IMR-90 (cell line): Measurements from ENCODE around the gene ARHGAP24. TPM values are rescaled to one million over a fixed set of nuclear protein-coding genes. Genes with fewer than 3 reads are reported as not detected.

Experiments used
- ATAC-seq: fragments of 200-7000 bp; cut with Tn5 transposase; 2 replicates; pipeline ENCODE4 v1.9.1; 2020; ENCODE audit warnings: low read depth, mild to moderate bottlenecking, moderate library complexity
- BruUV-seq: library from RNA; stranded (reverse); fragments of 400-500 nt; replicated peaks from 2 replicates; lab custom pipeline; 2021; lab: Mats Ljungman, UMichigan
- CTCF ChIA-PET: fragments of 300-600 bp; formaldehyde crosslinking; extraction: SDS; loops from one replicate; lab custom pipeline; 2021; ENCODE audit warnings: antibody characterized with exemption; lab: Yijun Ruan, JAX
- POLR2A ChIA-PET: fragments of 300-600 bp; sonication (Branson Sonifier 250); formaldehyde crosslinking; loops from one replicate; lab custom pipeline; 2022; ENCODE audit warnings: antibody characterized with exemption; ENCODE audit not compliant: unreplicated experiment; lab: Charles Lee
- DNase-seq: peaks from one replicate; pipeline ENCODE4 v3.0.0; 2013
- H2AFZ ChIP-seq: replicated peaks from 2 replicates; pipeline ENCODE3; 2013; ENCODE audit warnings: low read length, mild to moderate bottlenecking; ENCODE audit not compliant: poor library complexity
- H2AK5ac ChIP-seq: 2 replicates; pipeline ENCODE4 v1.6.1; 2013; ENCODE audit warnings: low read depth, low read length, inconsistent platforms
- H2AK9ac ChIP-seq: replicated peaks from 2 replicates; pipeline ENCODE3; 2013; ENCODE audit warnings: mild to moderate bottlenecking, low read depth, low read length, moderate library complexity; ENCODE audit not compliant: poor library complexity
- H2BK120ac ChIP-seq: 2 replicates; pipeline ENCODE4 v1.6.1; 2013; ENCODE audit warnings: low read depth, low read length, inconsistent platforms
- H2BK15ac ChIP-seq: 3 replicates; pipeline ENCODE4 v1.6.1; 2013; ENCODE audit warnings: low read depth, low read length, inconsistent platforms
- H2BK20ac ChIP-seq: 2 replicates; pipeline ENCODE4 v1.6.1; 2013; ENCODE audit warnings: low read depth, mild to moderate bottlenecking, inconsistent platforms, low read length, moderate library complexity
- H2BK5ac ChIP-seq: 2 replicates; pipeline ENCODE4 v1.6.1; 2013; ENCODE audit warnings: mild to moderate bottlenecking, low read depth, low read length, inconsistent platforms; ENCODE audit not compliant: poor library complexity, severe bottlenecking
- H3K14ac ChIP-seq: replicated peaks from 2 replicates; pipeline ENCODE4 v1.6.1; 2013; ENCODE audit warnings: low read depth, low read length, inconsistent platforms
- H3K18ac ChIP-seq: 2 replicates; pipeline ENCODE4 v1.6.1; 2013; ENCODE audit warnings: low read depth, low read length, control low read depth
- H3K23ac ChIP-seq: 2 replicates; pipeline ENCODE4 v1.6.1; 2013; ENCODE audit warnings: low read depth, low read length, inconsistent platforms
- H3K27ac ChIP-seq: 2 replicates; pipeline ENCODE4 v1.5.1; 2013; ENCODE audit warnings: mild to moderate bottlenecking, control low read depth, low read length; ENCODE audit not compliant: insufficient read depth
- H3K27me3 ChIP-seq: 2 replicates; pipeline ENCODE4 v1.6.1; 2013; ENCODE audit warnings: low read length; ENCODE audit not compliant: control insufficient read depth, insufficient read depth
- H3K36me3 ChIP-seq: 2 replicates; pipeline ENCODE4 v1.6.1; 2013; ENCODE audit warnings: low read length, mixed read lengths; ENCODE audit not compliant: control insufficient read depth, insufficient read depth
- H3K4ac ChIP-seq: 2 replicates; pipeline ENCODE4 v1.6.1; 2013; ENCODE audit warnings: low read depth, low read length, inconsistent platforms
- H3K4me1 ChIP-seq: 2 replicates; pipeline ENCODE4 v1.6.1; 2013; ENCODE audit warnings: low read length, mixed read lengths; ENCODE audit not compliant: control insufficient read depth, insufficient read depth
- H3K4me2 ChIP-seq: 2 replicates; pipeline ENCODE4 v1.6.1; 2013; ENCODE audit warnings: low read depth, mild to moderate bottlenecking, control low read depth, low read length, moderate library complexity
- H3K4me3 ChIP-seq: 2 replicates; pipeline ENCODE4 v1.5.1; 2013; ENCODE audit warnings: low read depth, mild to moderate bottlenecking, control low read depth, low read length, moderate library complexity; ENCODE audit not compliant: insufficient read depth
- H3K56ac ChIP-seq: 2 replicates; pipeline ENCODE4 v1.6.1; 2013; ENCODE audit warnings: low read length, inconsistent platforms; ENCODE audit not compliant: insufficient read depth; ENCODE audit errors: extremely low read depth
- H3K79me1 ChIP-seq, 2 experiments: 2 replicates each; pipeline ENCODE4 v1.6.1; 2013; ENCODE audit warnings: low read length in 2 of 2, inconsistent platforms in 1 of 2, low read depth in 1 of 2
- H3K9ac ChIP-seq: 2 replicates; pipeline ENCODE4 v1.6.1; 2013; ENCODE audit warnings: low read depth, low read length, control low read depth
- H3K9me1 ChIP-seq: 2 replicates; pipeline ENCODE4 v1.6.1; 2013; ENCODE audit warnings: low read length, inconsistent platforms; ENCODE audit not compliant: insufficient read depth
- H3K9me3 ChIP-seq: 2 replicates; pipeline ENCODE4 v1.6.1; 2013; ENCODE audit warnings: low read length; ENCODE audit not compliant: control insufficient read depth, insufficient read depth
- H4K20me1 ChIP-seq: 2 replicates; pipeline ENCODE4 v1.6.1; 2013; ENCODE audit warnings: low read length, inconsistent platforms; ENCODE audit not compliant: insufficient read depth
- H4K5ac ChIP-seq: 2 replicates; pipeline ENCODE4 v1.6.1; 2013; ENCODE audit warnings: mild to moderate bottlenecking, low read depth, low read length, control low read depth
- H4K8ac ChIP-seq, 2 experiments: 2 replicates each; pipeline ENCODE4 v1.6.1; 2013; ENCODE audit warnings: low read depth in 2 of 2, low read length in 2 of 2, control low read depth in 1 of 2, inconsistent platforms in 1 of 2
- H4K91ac ChIP-seq: 2 replicates; pipeline ENCODE4 v1.6.1; 2013; ENCODE audit warnings: low read depth, low read length, inconsistent platforms; ENCODE audit not compliant: insufficient read depth
- BHLHE40 ChIP-seq: fragments of 150-350 bp; IDR thresholded peaks from 2 replicates; pipeline ENCODE4 v1.6.1; 2016; ENCODE audit warnings: mild to moderate bottlenecking, low read depth, low read length
- CEBPB ChIP-seq: IDR thresholded peaks from 2 replicates; pipeline ENCODE4 v1.6.1; 2012; ENCODE audit warnings: low read depth, low read length, improper control_type of control experiment
- CHD1 ChIP-seq: IDR thresholded peaks from 2 replicates; pipeline ENCODE4 v1.6.1; 2012; ENCODE audit warnings: low read depth, low read length, improper control_type of control experiment
- FOS ChIP-seq: fragments of 150-350 bp; IDR thresholded peaks from 2 replicates; pipeline ENCODE4 v1.6.1; 2016; ENCODE audit warnings: low read depth, low read length
- MAFK ChIP-seq: IDR thresholded peaks from 2 replicates; pipeline ENCODE4 v1.6.1; 2012; ENCODE audit warnings: low read depth, low read length, improper control_type of control experiment
- MAZ ChIP-seq: IDR thresholded peaks from 2 replicates; pipeline ENCODE4 v1.6.1; 2012; ENCODE audit warnings: low read depth, mild to moderate bottlenecking, low read length, improper control_type of control experiment, moderate library complexity, borderline replicate concordance
- MXI1 ChIP-seq: IDR thresholded peaks from 2 replicates; pipeline ENCODE4 v1.6.1; 2012; ENCODE audit warnings: low read depth, mild to moderate bottlenecking, low read length, moderate library complexity, borderline replicate concordance
- NFE2L2 ChIP-seq: fragments of 150-350 bp; IDR thresholded peaks from 2 replicates; pipeline ENCODE4 v1.6.1; 2016; ENCODE audit warnings: low read depth, mild to moderate bottlenecking, low read length
- POLR2A ChIP-seq: IDR thresholded peaks from 2 replicates; pipeline ENCODE4 v1.6.1; 2012; ENCODE audit warnings: mild to moderate bottlenecking, low read depth, low read length
- RAD21 ChIP-seq: IDR thresholded peaks from 2 replicates; pipeline ENCODE4 v1.6.1; 2012; ENCODE audit warnings: low read length, improper control_type of control experiment
- RCOR1 ChIP-seq: IDR thresholded peaks from 2 replicates; pipeline ENCODE4 v1.6.1; 2012; ENCODE audit warnings: mild to moderate bottlenecking, low read length, improper control_type of control experiment; ENCODE audit not compliant: insufficient replicate concordance
- RFX5 ChIP-seq: IDR thresholded peaks from 2 replicates; pipeline ENCODE4 v1.8.0; 2012; ENCODE audit warnings: low read depth, mild to moderate bottlenecking, low read length, moderate library complexity
- SMC3 ChIP-seq: fragments of 150-350 bp; IDR thresholded peaks from 2 replicates; pipeline ENCODE4 v1.6.1; 2016; ENCODE audit warnings: low read depth, mild to moderate bottlenecking, antibody characterized with exemption, low read length, moderate library complexity
- WGBS, 2 experiments: methylation state at CpG; one replicate each; pipeline versions ENCODE4 v1.1.5 to v1.1.7; 2013; ENCODE audit warnings: missing lambda C conversion rate in 2 of 2; ENCODE audit not compliant: insufficient read length in 1 of 2; ENCODE audit errors: extremely low coverage in 2 of 2; 5-methylcytosine and 5-hydroxymethylcytosine counted together
- dilution Hi-C: fragments of 300-500 bp; cut with HindIII; formaldehyde crosslinking; loops from one replicate; pipeline ENCODE4 v1.14.3; 2018; ENCODE audit warnings: low sequenced_read_pairs; ENCODE audit not compliant: unreplicated experiment
- in situ Hi-C: fragments of 300-500 bp; cut with MboI; formaldehyde crosslinking; loops from 3 replicates; pipeline ENCODE4 v1.14.3; 2019; ENCODE audit warnings: low sequenced_read_pairs, inconsistent platforms, mixed read lengths
- intact Hi-C: fragments of 100-400 bp; cut with micrococcal nuclease; formaldehyde crosslinking; loops from 2 replicates; pipeline ENCODE4 v1.10.0; 2022
- polyA plus RNA-seq, 3 experiments: library from polyadenylated mRNA; depleted of rRNA; stranded (reverse); fragments of >200 nt; gene quantifications; 2 replicates each; pipeline ENCODE4 v1.2.3, GENCODE V29; 2012; ENCODE audit warnings: low replicate concordance in 1 of 3
- total RNA-seq: library from RNA; depleted of rRNA; stranded (reverse); fragments of >200 nt; gene quantifications from 2 replicates; pipeline ENCODE4 v1.2.3, GENCODE V29; 2012
- TF ChIP-seq, protein P1 (sequence below): fragments of 150-350 bp; IDR thresholded peaks from 2 replicates; pipeline ENCODE4 v1.6.1; 2017; ENCODE audit warnings: mild to moderate bottlenecking, antibody characterized with exemption, low read length, low read depth
- TF ChIP-seq, protein P2 (sequence below): conservative IDR thresholded peaks from 2 replicates; pipeline ENCODE4 v1.5.1; 2012; ENCODE audit warnings: mild to moderate bottlenecking, low read depth, low read length, improper control_type of control experiment
- TF ChIP-seq, protein P3 (sequence below): fragments of 150-350 bp; IDR thresholded peaks from 2 replicates; pipeline ENCODE4 v1.6.1; 2016; ENCODE audit warnings: low read depth, mild to moderate bottlenecking, low read length, moderate library complexity, borderline replicate concordance

ARHGAP24 gene
- total and polyA plus RNA-seq, 2 of the 4 experiments (the other 2 are of a cell fraction) = 11.9 to 24.0 TPM

DNA sequence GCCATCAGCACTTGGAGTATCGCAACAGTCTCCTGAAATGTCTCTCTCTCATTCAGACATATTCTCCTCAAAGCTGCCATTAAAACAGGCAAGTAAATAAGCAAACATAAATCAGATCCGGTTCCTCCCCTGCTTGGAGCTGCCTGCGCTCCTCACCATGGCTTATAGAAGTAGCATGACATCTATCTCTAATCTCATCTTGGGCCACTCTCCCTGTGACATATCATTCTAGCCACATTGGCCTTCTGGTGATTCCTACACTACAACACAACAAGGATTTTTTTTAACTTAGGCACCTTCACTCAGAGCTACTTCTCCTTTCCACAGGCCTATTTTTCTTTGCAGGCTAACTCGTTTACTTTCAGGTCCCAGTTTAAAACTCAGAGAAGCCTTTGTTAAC lies 387.9 kb downstream of the ARHGAP24 start:
- intact Hi-C loops = no loop called here

More for the DNA sequence above, 387.9 kb downstream of the ARHGAP24 start:
- H3K4me1 ChIP-seq = peaks cover 4% of the 10 kb centered on the region; the same call in 1 of the 2 replicates
- no peak overlapping the region for H3K23ac ChIP-seq
- H4K20me1 ChIP-seq = peaks cover 3% of the 10 kb centered on the region; the same call in 1 of the 2 replicates
- no peaks in the 10 kb centered on the region for H3K27me3 ChIP-seq
- H4K91ac ChIP-seq = no peak overlapping the region
- no TSS peak for BruUV-seq
- peaks cover 8% of the 10 kb centered on the region for H3K9me1 ChIP-seq
- CTCF ChIA-PET = no interaction called here
- WGBS, 2 experiments = no CpG with 5 or more reads among the region's 4 CpGs
- H4K5ac ChIP-seq = no peak overlapping the region
- H3K4ac ChIP-seq = no peak overlapping the region
- H3K79me1 ChIP-seq = peaks cover 15 to 48% of the 10 kb centered on the region in 2 experiments; a peak in 3 of 4 replicates
- H3K27ac ChIP-seq = no peak overlapping the region
- H3K4me3 ChIP-seq = no peak overlapping the region
- H2BK120ac ChIP-seq = no peak overlapping the region
- in situ Hi-C loops = no loop called here
- ATAC-seq (no peak), DNase-seq (no peak)
- no peak for TF ChIP-seq RFX5
- TF ChIP-seq FOS = no peak
- TF ChIP-seq, protein P1, sequence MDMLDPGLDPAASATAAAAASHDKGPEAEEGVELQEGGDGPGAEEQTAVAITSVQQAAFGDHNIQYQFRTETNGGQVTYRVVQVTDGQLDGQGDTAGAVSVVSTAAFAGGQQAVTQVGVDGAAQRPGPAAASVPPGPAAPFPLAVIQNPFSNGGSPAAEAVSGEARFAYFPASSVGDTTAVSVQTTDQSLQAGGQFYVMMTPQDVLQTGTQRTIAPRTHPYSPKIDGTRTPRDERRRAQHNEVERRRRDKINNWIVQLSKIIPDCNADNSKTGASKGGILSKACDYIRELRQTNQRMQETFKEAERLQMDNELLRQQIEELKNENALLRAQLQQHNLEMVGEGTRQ = no peak
- TF ChIP-seq CEBPB = no peak
- TF ChIP-seq MAZ = no peak
- TF ChIP-seq, protein P2, sequence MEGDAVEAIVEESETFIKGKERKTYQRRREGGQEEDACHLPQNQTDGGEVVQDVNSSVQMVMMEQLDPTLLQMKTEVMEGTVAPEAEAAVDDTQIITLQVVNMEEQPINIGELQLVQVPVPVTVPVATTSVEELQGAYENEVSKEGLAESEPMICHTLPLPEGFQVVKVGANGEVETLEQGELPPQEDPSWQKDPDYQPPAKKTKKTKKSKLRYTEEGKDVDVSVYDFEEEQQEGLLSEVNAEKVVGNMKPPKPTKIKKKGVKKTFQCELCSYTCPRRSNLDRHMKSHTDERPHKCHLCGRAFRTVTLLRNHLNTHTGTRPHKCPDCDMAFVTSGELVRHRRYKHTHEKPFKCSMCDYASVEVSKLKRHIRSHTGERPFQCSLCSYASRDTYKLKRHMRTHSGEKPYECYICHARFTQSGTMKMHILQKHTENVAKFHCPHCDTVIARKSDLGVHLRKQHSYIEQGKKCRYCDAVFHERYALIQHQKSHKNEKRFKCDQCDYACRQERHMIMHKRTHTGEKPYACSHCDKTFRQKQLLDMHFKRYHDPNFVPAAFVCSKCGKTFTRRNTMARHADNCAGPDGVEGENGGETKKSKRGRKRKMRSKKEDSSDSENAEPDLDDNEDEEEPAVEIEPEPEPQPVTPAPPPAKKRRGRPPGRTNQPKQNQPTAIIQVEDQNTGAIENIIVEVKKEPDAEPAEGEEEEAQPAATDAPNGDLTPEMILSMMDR = no peak
- TF ChIP-seq, protein P3, sequence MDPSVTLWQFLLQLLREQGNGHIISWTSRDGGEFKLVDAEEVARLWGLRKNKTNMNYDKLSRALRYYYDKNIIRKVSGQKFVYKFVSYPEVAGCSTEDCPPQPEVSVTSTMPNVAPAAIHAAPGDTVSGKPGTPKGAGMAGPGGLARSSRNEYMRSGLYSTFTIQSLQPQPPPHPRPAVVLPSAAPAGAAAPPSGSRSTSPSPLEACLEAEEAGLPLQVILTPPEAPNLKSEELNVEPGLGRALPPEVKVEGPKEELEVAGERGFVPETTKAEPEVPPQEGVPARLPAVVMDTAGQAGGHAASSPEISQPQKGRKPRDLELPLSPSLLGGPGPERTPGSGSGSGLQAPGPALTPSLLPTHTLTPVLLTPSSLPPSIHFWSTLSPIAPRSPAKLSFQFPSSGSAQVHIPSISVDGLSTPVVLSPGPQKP = no peak
- TF ChIP-seq RAD21 = no peak
- no peak for TF ChIP-seq BHLHE40
- TF ChIP-seq POLR2A = no peak
- TF ChIP-seq MAFK = no peak
- TF ChIP-seq MXI1 = no peak
- TF ChIP-seq CHD1 = no peak
- TF ChIP-seq SMC3 = no peak
- TF ChIP-seq NFE2L2 = no peak
- TF ChIP-seq RCOR1 = no peak
- H2AK9ac ChIP-seq = no peak overlapping the region
- no peak overlapping the region for H3K9ac ChIP-seq
- H2BK20ac ChIP-seq = no peak overlapping the region
- H3K36me3 ChIP-seq = no peaks in the 10 kb centered on the region
- no peak overlapping the region for H3K18ac ChIP-seq
- H3K56ac ChIP-seq = no peak overlapping the region
- POLR2A ChIA-PET = no interaction called here
- H2AFZ ChIP-seq = no peak overlapping the region
- no peak overlapping the region for H4K8ac ChIP-seq
- no peak overlapping the region for H2BK5ac ChIP-seq
- no peak overlapping the region for H2AK5ac ChIP-seq
- dilution Hi-C loops = no loop called here
- H2BK15ac ChIP-seq = no peak overlapping the region
- H3K14ac ChIP-seq = no peak overlapping the region
- no peaks in the 10 kb centered on the region for H3K9me3 ChIP-seq
- no peak overlapping the region for H3K4me2 ChIP-seq
